ENCODE data around the gene DIPK1A.
A peak's percentile ranks its signal among the peaks of the same experiment; 100 is the strongest.

Gene DIPK1A

GRCh38 chr1:92833840-92834239 lies 127.4 kb downstream of the DIPK1A start:
- DNase-seq: no peak

GRCh38 chr1:92832537-92833114 lies 128.6 kb downstream of the DIPK1A start:
- no peak for DNase-seq

GRCh38 chr1:92831762-92832536 lies 129.3 kb downstream of the DIPK1A start, which contains the start of gene RPL5:
TSS of gene RPL5 (plus strand) at chr1:92832040. CDS start at chr1:92832115, 75 bp downstream.
- DNase-seq: peak; percentile 94

- DNase-seq: no peak
Measured at GRCh38 chr1:92831368-92831761, 129.9 kb downstream of the DIPK1A start.

DNA sequence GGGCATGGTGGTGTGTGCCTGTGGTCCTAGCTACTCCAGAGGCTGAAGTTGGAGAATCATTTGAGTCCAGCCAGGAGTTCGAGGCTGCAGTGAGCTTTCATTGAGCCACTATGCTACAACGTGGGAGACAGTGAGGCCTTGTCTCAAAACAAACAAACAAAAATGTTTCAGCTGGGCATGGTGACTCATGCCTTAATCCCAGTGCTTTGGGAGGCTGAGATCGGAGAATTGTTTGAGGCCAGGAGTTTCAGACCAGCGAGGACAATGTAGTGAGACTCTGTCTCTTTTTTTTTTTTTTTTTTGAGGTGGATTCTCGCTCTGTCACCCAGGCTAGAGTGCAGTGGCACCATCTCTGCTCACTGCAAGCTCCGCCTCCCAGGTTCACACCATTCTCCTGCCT lies 134.5 kb downstream of the DIPK1A start:
- no peak for DNase-seq

GRCh38 chr1:92822879-92823278 lies 138.4 kb downstream of the DIPK1A start:
- DNase-seq: no peak

GRCh38 chr1:92820551-92820950 lies 140.7 kb downstream of the DIPK1A start:
- no peak for DNase-seq

GRCh38 chr1:92820024-92820423 lies 141.2 kb downstream of the DIPK1A start:
- DNase-seq: no peak

- no peak for DNase-seq
Measured at GRCh38 chr1:92817986-92818764, 143.1 kb downstream of the DIPK1A start.

DNA sequence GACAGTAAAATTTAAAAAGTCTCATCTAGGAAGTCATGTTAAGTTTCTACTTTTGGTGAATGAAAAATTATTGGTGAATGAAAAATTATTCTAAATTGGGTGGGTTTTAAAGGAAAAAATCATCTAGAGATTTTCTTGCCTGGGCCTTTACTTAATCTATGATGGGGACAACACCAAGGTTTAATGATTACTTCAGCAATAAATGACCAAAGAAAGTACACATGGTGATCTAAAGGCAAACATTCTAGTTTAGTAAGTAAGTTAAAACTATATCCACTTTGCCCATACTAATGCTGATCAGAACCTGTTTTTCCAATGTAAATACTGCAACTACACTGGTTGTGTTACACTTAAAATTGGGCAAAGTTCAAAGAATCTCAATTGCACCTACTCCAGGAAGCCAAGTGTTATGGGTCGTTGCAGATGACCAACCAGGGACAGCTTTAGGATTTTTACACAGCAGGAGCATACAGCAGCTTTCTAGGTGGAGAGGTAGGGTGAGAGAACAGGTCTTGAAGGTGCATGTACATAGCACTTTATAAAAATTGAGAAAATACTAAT lies 144.0 kb downstream of the DIPK1A start:
- DNase-seq: no peak

DNA sequence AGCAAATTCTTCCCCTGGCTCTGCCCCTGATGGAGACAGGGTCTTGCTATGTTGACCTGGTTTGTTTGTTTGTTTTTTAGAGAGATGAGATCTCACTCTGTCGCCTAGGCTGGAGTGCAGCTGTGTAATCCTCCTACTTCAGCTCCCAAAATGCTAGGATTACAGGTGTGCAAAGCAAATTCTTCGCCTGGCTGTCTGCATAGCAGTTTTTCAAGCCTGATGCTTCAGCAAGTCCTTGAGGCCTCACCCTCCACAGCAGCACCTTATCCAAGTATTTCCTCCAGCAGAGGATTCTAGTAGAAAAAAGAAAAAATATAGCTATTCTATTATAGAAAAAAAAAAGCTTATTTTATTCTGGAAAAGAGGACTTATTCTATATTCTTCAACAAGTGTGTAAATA lies 144.5 kb downstream of the DIPK1A start:
- DNase-seq: no peak

DNA sequence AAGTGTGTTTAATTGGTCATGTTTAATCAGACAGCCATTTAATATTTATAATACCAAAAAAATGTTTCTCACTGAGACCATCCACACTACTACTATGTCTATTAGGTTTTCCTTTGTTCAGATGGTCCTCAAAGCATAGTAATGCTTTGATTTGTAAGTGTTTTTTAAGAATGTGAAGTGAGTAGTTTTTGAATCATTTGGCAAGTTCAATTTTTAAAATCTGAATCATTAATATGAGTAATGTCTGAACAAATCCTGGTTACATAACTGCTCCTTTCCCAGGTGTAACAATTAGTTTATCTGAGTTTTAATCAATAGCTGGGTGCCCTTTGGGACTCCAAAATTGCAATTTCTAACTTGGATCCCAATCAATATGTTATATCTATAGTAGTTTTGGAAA lies 152.9 kb downstream of the DIPK1A start:
- no peak for DNase-seq

GRCh38 chr1:92805216-92805615 lies 156.0 kb downstream of the DIPK1A start:
- no peak for DNase-seq

GRCh38 chr1:92804721-92805201 lies 156.5 kb downstream of the DIPK1A start:
- no peak for DNase-seq

DNA sequence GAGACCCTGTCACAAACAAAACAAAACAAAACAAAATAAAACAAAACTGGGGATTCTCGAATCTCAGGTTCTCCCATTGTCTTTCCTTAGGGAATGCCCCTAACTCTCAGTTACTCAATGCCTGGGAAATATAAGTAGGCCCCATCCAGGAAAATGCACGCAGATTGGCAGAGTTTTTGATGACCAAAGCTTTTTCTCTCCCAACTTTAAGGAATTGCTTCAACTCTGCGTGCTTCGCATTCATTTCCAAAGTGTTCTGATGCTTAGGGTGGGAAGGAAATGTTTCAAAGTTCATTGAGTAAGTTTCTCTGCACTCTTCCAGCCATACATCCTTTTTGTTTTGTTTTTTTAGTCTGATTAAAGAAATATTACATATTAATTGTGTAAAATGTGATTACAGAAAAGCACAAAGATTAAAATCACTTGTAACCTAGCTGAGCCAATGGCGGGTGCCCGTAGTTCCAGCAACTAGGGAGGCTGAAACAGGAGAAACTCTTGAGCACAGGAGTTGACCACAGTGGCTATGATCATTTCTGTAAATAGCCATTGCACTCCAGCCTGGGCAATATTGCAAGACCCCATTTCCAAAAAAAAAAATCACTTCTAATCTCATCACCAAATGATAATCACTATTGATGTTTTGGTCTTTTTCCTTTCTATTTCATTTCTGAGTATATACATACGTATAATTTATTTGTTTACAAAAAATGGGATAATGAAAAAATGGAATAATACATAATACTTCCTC lies 157.9 kb downstream of the DIPK1A start:
- no peak for DNase-seq

- no peak for DNase-seq
Measured at GRCh38 chr1:92797961-92798360, 163.3 kb downstream of the DIPK1A start.

DNA sequence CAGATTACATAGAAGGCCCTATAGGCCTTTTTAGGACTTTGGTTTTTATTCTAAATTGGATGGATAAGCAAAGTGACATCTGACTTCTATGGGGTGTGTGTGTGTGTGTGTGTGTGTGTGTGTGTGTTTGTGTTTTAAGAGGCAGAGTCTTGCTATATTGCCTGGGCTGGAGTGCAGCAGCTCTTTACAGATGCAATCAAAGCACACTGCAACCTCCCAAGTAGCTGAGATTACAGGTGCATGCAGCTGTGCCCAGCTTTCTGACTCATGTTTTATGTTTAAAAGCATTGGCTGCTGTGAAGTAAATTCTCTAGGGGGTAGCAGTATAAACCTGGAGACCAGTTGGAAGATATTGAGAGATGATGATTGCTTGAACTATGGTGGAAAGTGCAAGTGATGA lies 164.0 kb downstream of the DIPK1A start:
- no peak for DNase-seq

DNA sequence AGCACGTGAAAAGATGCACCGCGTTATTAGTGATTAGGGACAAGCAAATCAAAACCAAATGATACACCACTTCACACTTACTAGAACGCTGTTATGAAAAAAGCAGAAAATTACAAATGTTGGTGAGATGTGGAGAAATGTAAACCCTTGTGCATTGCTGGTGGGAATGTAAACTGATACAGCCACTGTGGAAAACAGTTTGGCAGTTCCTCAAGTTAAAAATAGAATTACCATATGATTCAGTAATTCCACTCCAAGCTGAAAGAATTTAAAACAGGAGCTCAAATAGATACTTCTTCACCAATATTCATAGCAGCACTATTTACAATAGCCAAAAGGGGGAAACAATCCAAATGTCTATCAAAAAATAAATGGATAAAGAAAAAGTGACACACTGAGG lies 166.1 kb downstream of the DIPK1A start:
- no peak for DNase-seq

DNA sequence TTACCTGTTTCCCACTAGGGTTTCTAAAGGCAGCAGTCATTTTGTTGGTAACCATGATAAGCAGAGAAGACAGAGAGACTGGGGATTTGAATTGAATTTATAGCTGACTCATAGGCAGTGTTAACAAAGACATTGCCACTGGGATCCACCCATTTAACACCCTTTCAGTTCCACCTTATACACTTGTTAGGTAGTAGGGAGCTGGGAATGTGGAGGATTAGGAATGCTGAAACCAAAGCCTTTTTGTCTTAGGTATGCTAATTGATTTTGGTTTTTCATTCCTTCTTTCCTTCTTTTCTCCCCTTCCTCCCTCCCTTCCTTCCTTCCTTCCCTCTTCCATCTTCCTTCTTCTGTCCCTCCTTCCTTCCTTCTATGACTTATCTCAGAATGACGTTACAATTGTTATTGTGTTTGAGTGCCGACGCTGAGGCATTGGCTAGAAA lies 168.9 kb downstream of the DIPK1A start:
- DNase-seq: peak; percentile 50
